Uterus (tissue), 4 donors: ENCODE measurements around the gene EHD1. TPM values are rescaled to one million over a fixed set of nuclear protein-coding genes. Genes with fewer than 3 reads are reported as not detected.

Source experiments
- DNase-seq, 2 donors: peaks; one replicate each; pipeline ENCODE4 v3.0.0-alpha.2; 2019 to 2020
- H3K27ac ChIP-seq, 2 donors: fragments of 200-600 bp; sonication (generic); 1 replicate in 1 of 2; 2 replicates in 1 of 2; pipeline ENCODE4 v1.5.1; 2016 to 2018
- H3K27me3 ChIP-seq, 2 donors: fragments of 200-600 bp; sonication (generic); one replicate each; pipeline ENCODE4 v1.5.1; 2018 to 2019; ENCODE audit warnings: control low read depth in 1 of 2
- H3K36me3 ChIP-seq, 2 donors: fragments of 200-600 bp; sonication (generic); one replicate each; pipeline ENCODE4 v1.5.1; 2019; ENCODE audit warnings: control low read depth in 1 of 2
- H3K4me1 ChIP-seq, 2 donors: fragments of 200-600 bp; sonication (generic); one replicate each; pipeline ENCODE4 v1.5.1; 2018 to 2019; ENCODE audit warnings: control low read depth in 1 of 2
- H3K4me3 ChIP-seq, 2 donors: fragments of 200-600 bp; sonication (generic); 1 replicate in 1 of 2; 2 replicates in 1 of 2; pipeline ENCODE4 v1.5.1; 2018 to 2019; ENCODE audit warnings: mild to moderate bottlenecking in 1 of 2
- H3K9me3 ChIP-seq, 2 donors: fragments of 200-600 bp; sonication (generic); one replicate each; pipeline ENCODE4 v1.5.1; 2019; ENCODE audit warnings: control low read depth in 1 of 2
- CTCF ChIP-seq, 4 experiments: fragments of 200-600 bp in 2 of 4; fragments of 450-650 bp in 2 of 4; sonication (generic) in 2 of 4; IDR thresholded peaks; one replicate each; pipeline ENCODE4 v1.5.1; 2016 to 2019; ENCODE audit warnings: antibody characterized with exemption in 4 of 4, mild to moderate bottlenecking in 2 of 4, moderate library complexity in 1 of 4
- POLR2A ChIP-seq, 2 donors: fragments of 450-650 bp; IDR thresholded peaks; one replicate each; pipeline ENCODE4 v1.6.1; 2016; ENCODE audit warnings: antibody characterized with exemption in 2 of 2, mild to moderate bottlenecking in 1 of 2, moderate library complexity in 1 of 2
- intact Hi-C: fragments of 100-400 bp; cut with DNase I; formaldehyde crosslinking; loops from one replicate; pipeline ENCODE4 v1.15.1; 2023; ENCODE audit warnings: low total_unique reads
- total RNA-seq, 4 donors: library from RNA; depleted of rRNA in 3 of 4; stranded (reverse); fragments of >200 nt in 3 of 4; gene quantifications; one replicate each; pipeline versions ENCODE4 v1.1.0 to v1.2.4, GENCODE V29; 2014 to 2023
- donor health status: DM: yes; HTN: yes; CAD: no.

Gene EHD1
- total RNA-seq: 10 to 100 TPM in 3 of 4 donors, 1 to 10 TPM in 1; 3.5 to 78.7 (median 36.9) TPM

GRCh38 chr11:64878494-64879243 lies at the start of gene EHD1:
TSS of gene EHD1 (minus strand) at chr11:64878621. CDS start at chr11:64878464, 157 bp downstream.
- Histone ChIP-seq H3K27me3 (no peaks in the 10 kb centered on the region), H3K4me1 (no peaks in the 10 kb centered on the region), H3K9me3 (no peaks in the 10 kb centered on the region), H3K4me3 (peak within 1 kb of the TSS; percentile 69 to 95), H3K27ac (peak within 1 kb of the TSS; percentile 81 to 90), H3K36me3 (no peaks in the 10 kb centered on the region)
- peak; percentile 100 for TF ChIP-seq POLR2A (IDR thresholded peaks at IDR 0.05)
- TF ChIP-seq CTCF (IDR thresholded peaks at IDR 0.05): peak; percentile 44 to 72 (median 56)
- DNase-seq: peak; percentile 99
- intact Hi-C loops: no loop called here

- Histone ChIP-seq H3K36me3 (no peaks in the 10 kb centered on the region), H3K27ac (no peak overlapping the region), H3K4me1 (no peaks in the 10 kb centered on the region), H3K4me3 (no peak overlapping the region), H3K27me3 (no peaks in the 10 kb centered on the region), H3K9me3 (no peaks in the 10 kb centered on the region)
- TF ChIP-seq POLR2A (IDR thresholded peaks at IDR 0.05) (no peak), CTCF (IDR thresholded peaks at IDR 0.05) (no peak)
- peak; percentile 17 to 20 for DNase-seq
- intact Hi-C loops: no loop called here
These were observed 48.3 kb upstream of the EHD1 start for GRCh38 chr11:64926689-64927088.

GRCh38 chr11:64925536-64926436 lies 47.4 kb upstream of the EHD1 start:
- Histone ChIP-seq H3K36me3 (no peaks in the 10 kb centered on the region), H3K27ac (peak overlapping the region; percentile 94 to 97), H3K9me3 (no peaks in the 10 kb centered on the region), H3K27me3 (no peaks in the 10 kb centered on the region), H3K4me1 (no peaks in the 10 kb centered on the region), H3K4me3 (peak overlapping the region; percentile 45 to 77)
- intact Hi-C loops: no loop called here
- no peak for TF ChIP-seq CTCF (IDR thresholded peaks at IDR 0.05)
- peak; percentile 28 to 33 for DNase-seq

- Histone ChIP-seq H3K27me3 (no peaks in the 10 kb centered on the region), H3K9me3 (no peaks in the 10 kb centered on the region), H3K36me3 (no peaks in the 10 kb centered on the region), H3K4me1 (no peaks in the 10 kb centered on the region), H3K27ac (peak overlapping the region; percentile 94 to 97), H3K4me3 (peak overlapping the region; percentile 45 to 77)
- intact Hi-C loops: no loop called here
- no peak for TF ChIP-seq CTCF (IDR thresholded peaks at IDR 0.05)
- no peak for TF ChIP-seq POLR2A (IDR thresholded peaks at IDR 0.05)
- DNase-seq: peak in 1 of 2 donors; percentile 52
These were observed 46.5 kb upstream of the EHD1 start for GRCh38 chr11:64924910-64925284.
